Fibroblast of villous mesenchyme (primary cell): ENCODE data around the gene PIK3AP1. TPM values are rescaled to one million over a fixed set of nuclear protein-coding genes. Genes with fewer than 3 reads are reported as not detected.
A peak's percentile ranks its signal among the peaks of the same experiment; 100 is the strongest.

Source experiments
- DNase-seq: peaks from one replicate; pipeline ENCODE4 v3.0.0-alpha.2; 2010; ENCODE audit warnings: low read depth
- H3K4me3 ChIP-seq: 2 replicates; pipeline ENCODE4 v1.5.1; 2011; ENCODE audit warnings: low read depth, mild to moderate bottlenecking, low read length
- CTCF ChIP-seq: IDR thresholded peaks from 2 replicates; pipeline ENCODE4 v1.5.1; 2012; ENCODE audit warnings: low read depth, mild to moderate bottlenecking, low read length; ENCODE audit not compliant: insufficient read depth
- total RNA-seq: library from RNA; depleted of rRNA; stranded (reverse); fragments of >200 nt; gene quantifications from 2 replicates; pipeline ENCODE4 v1.2.3, GENCODE V29; 2012

Gene PIK3AP1
- total RNA-seq, 1 donor = not detected

DNA sequence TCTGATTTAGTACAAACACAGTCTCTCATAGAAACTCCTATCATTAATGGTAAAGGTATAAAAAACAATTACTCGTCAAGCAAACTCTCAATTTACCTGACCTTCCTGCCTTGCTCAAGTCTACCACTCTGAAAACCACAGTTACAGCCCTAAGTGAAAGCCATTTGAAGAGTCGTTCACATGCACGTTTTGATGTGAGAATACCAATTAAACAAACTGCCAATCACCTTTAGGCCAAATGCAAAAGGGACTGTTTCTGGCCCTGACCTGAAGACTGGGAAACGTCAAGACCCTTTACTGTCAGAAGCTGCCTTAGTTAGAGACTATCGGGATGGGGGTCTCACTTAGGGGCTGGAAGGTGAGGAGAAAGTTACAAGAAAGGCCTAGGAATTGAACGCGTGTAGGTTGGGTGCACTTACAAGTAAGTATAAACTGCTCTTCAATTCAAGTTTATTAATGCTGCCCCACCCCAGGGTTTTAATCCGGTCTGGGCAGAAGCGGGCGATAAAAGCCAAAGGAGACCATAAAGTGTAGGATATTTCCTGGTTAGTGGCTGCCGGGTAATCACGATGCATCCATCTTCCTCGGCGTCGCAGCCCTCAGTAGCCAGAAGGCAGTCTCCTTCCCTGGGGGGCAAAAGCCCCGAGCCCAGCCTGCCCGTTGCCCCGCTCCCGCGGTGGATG, 134.4 kb downstream of the PIK3AP1 start:
- H3K4me3 ChIP-seq = peak overlapping the region; percentile 77
- peak; percentile 36 for DNase-seq
- no peak for TF ChIP-seq CTCF

DNA sequence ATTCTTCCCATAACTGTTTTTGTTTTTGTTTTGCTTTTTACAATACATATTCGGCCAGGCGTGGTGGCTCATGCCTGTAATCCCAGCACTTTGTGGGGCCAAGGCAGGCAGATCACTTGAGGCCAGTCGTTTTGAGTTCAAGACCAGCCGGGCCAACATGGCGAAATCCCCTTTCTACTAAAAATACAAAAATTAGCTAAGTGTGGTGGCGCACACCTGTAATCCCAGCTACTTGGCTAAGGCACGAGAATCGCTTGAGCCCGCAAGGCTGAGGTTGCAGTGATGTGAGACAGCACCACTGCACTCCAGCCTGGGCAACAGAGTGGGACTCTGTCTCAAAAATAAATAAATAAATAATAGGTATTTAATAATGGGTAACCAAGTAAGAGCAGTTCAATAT, 135.8 kb downstream of the PIK3AP1 start:
- no peak for DNase-seq
- no peak overlapping the region for H3K4me3 ChIP-seq
- no peak for TF ChIP-seq CTCF

DNA sequence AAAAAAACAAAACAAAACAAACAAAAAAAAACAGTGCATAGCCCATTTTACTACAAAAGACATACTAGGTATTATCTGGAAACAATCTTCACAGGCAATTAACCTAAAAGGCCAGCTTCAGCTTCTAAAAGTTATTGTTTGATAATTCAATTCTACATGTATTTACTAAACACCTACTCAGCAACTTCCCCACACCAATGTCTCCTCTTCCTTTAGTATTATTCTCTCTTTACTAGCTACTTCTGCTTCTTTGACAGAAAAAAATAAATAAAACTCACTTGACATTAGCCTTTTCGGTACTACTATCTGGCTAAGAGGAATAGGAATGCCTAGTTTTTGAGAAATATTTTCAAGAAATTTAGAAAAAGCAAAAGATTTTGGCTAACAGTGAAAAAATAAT, 136.3 kb downstream of the PIK3AP1 start:
- no peak overlapping the region for H3K4me3 ChIP-seq
- DNase-seq = no peak
- TF ChIP-seq CTCF = no peak

DNA sequence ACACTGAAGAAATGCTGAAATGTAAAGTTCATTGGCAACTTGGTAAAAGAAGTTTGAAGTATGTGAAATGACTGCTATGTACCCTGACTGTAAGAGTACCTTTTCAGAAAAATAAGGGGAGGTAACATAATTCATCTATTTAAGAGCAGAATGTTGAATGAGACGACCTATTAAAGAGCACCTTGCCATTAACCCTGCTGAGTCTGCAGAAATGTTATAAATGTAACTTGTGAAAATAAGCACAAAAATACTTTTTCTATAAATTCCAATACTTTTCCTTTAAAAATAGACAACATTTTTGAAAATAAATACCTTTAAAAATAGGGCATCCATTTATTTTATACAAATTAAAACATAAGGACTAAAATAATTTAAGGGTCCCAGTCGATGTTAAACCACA, 141.2 kb downstream of the PIK3AP1 start:
- no peak overlapping the region for H3K4me3 ChIP-seq
- no peak for TF ChIP-seq CTCF
- DNase-seq = no peak

DNA sequence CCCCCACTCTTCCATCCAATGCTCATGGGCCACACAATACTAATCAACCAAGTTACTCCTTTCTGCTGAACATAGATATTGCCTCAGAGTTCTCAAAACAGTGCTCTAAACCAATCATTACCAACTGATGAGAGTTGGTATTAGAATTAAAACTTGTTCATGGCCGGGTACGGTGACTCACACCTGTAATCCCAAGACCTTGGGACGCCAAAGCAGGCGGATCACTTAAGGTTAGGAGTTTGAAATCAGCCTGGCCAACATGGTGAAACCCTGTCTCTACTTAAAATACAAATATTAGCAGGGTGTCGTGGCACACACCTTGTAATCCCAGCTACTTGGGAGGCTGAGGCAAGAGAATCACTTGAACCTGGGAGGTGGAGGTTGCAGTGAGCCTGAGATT, 141.7 kb downstream of the PIK3AP1 start:
- DNase-seq = no peak
- no peak overlapping the region for H3K4me3 ChIP-seq
- TF ChIP-seq CTCF = no peak

- no peak for TF ChIP-seq CTCF
- DNase-seq = no peak
- H3K4me3 ChIP-seq = no peak overlapping the region
These were observed 142.3 kb downstream of the PIK3AP1 start for GRCh38 chr10:96578022-96578421.

GRCh38 chr10:96577069-96577468, 143.2 kb downstream of the PIK3AP1 start:
- DNase-seq = no peak
- H3K4me3 ChIP-seq = no peak overlapping the region
- no peak for TF ChIP-seq CTCF
